ENCODE data around the gene LY86.

DNA sequence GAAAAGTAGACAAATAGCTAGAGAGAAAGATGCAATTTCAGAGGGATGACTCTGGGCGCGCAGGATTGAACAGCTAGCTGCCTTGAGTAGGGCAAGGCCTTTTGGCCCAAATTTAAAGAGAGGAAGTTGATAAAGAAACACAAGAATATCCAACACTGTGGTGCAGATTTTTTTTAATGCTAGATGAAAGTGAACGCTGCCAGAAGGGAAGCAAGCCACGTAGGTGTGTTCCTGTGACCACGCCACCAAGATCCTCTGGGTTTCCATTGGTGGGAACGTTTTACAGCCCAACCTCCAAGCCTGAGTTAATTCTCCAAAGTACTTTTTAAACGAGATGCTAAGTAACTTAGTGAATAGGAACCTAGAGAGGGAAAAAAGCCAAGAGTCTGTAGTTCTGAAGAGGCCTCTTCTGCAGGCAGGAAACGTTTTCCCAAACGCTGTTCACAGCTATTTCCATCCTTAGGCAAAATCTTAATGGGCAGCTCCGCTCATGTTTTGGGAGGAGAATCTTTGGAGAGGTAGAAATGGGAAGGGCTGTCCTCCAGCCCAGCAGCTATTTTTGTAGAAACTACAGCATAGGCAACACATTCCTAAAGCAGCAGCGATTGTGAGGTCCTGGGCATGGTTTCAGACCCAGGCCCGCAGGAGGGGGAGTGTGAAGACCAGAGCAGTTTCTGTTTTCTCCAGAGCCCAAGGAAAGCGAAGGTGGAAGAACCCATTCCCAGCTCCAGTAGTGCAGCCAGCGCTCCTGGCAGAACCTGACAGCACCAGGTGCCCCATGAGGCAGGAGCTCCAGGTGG is 8.2 kb downstream of the LY86 start:
- TF ChIP-seq POLR2AphosphoS5 (IDR thresholded peaks at IDR 0.05) (no peak), POLR2A (IDR thresholded peaks at IDR 0.05) (no peak)

All from upper lobe of left lung (tissue), 4 donors.